Loucy (cell line): Measurements from ENCODE around the gene ABLIM2.

ENCODE experiments used
- H2AFZ ChIP-seq: fragments of 200-600 bp; sonication (generic); 2 replicates; pipeline ENCODE4 v1.6.0; 2016; ENCODE audit warnings: antibody characterized with exemption, mild to moderate bottlenecking, low read length, moderate library complexity
- H3F3A ChIP-seq: fragments of 200-600 bp; 2 replicates; pipeline ENCODE4 v1.6.0; 2016; ENCODE audit warnings: antibody characterized with exemption, low read depth, mild to moderate bottlenecking
- H3K27me3 ChIP-seq: fragments of 200-600 bp; sonication (generic); 2 replicates; pipeline ENCODE4 v1.6.1; 2014; ENCODE audit warnings: low read length, mild to moderate bottlenecking; ENCODE audit not compliant: insufficient read depth, poor library complexity, severe bottlenecking
- H3K36me3 ChIP-seq: fragments of 200-600 bp; sonication (generic); 2 replicates; pipeline ENCODE4 v1.6.1; 2016; ENCODE audit warnings: low read length; ENCODE audit not compliant: insufficient read depth
- H3K4me1 ChIP-seq: fragments of 200-600 bp; sonication (generic); 2 replicates; pipeline ENCODE4 v1.5.1; 2014; ENCODE audit warnings: low read length, mild to moderate bottlenecking; ENCODE audit not compliant: insufficient read depth, poor library complexity, severe bottlenecking
- H3K4me2 ChIP-seq: fragments of 200-600 bp; sonication (generic); 2 replicates; pipeline ENCODE4 v1.6.0; 2014; ENCODE audit warnings: antibody characterized with exemption, low read length, low read depth, mild to moderate bottlenecking; ENCODE audit not compliant: poor library complexity, severe bottlenecking
- H3K4me3 ChIP-seq: fragments of 200-600 bp; sonication (generic); 2 replicates; pipeline ENCODE4 v1.5.1; 2014; ENCODE audit warnings: low read length, mild to moderate bottlenecking, mixed read lengths; ENCODE audit not compliant: poor library complexity, severe bottlenecking
- H3K79me2 ChIP-seq: fragments of 200-600 bp; sonication (generic); 2 replicates; pipeline ENCODE4 v1.6.1; 2014; ENCODE audit warnings: low read length; ENCODE audit not compliant: insufficient read depth
- H3K9ac ChIP-seq: fragments of 200-600 bp; sonication (generic); 2 replicates; pipeline ENCODE4 v1.6.0; 2014; ENCODE audit warnings: mild to moderate bottlenecking, low read depth, low read length, moderate library complexity; ENCODE audit not compliant: poor library complexity, severe bottlenecking
- H3K9me2 ChIP-seq: fragments of 200-600 bp; sonication (generic); replicated peaks from 2 replicates; pipeline ENCODE4 v1.6.1; 2016; ENCODE audit warnings: low read depth, low read length, mixed read lengths
- H3K9me3 ChIP-seq: fragments of 200-600 bp; sonication (generic); 2 replicates; pipeline ENCODE4 v1.6.1; 2014; ENCODE audit warnings: mild to moderate bottlenecking, antibody characterized with exemption, low read length, low read depth; ENCODE audit not compliant: insufficient read depth
- H4K20me1 ChIP-seq: fragments of 200-600 bp; sonication (generic); 2 replicates; pipeline ENCODE4 v1.6.0; 2014; ENCODE audit warnings: antibody characterized with exemption, low read length, mild to moderate bottlenecking; ENCODE audit not compliant: insufficient read depth, poor library complexity, severe bottlenecking
- EZH2phosphoT487 ChIP-seq: fragments of 200-600 bp; IDR thresholded peaks from 2 replicates; pipeline ENCODE4 v1.6.1; 2018; ENCODE audit warnings: antibody characterized with exemption, mild to moderate bottlenecking, moderate library complexity, borderline replicate concordance
- TF ChIP-seq, protein P1 (sequence below): fragments of 200-600 bp; sonication (generic); conservative IDR thresholded peaks from 2 replicates; pipeline ENCODE4 v1.5.1; 2014; ENCODE audit warnings: mild to moderate bottlenecking, antibody characterized with exemption, low read length

The ABLIM2 gene

DNA sequence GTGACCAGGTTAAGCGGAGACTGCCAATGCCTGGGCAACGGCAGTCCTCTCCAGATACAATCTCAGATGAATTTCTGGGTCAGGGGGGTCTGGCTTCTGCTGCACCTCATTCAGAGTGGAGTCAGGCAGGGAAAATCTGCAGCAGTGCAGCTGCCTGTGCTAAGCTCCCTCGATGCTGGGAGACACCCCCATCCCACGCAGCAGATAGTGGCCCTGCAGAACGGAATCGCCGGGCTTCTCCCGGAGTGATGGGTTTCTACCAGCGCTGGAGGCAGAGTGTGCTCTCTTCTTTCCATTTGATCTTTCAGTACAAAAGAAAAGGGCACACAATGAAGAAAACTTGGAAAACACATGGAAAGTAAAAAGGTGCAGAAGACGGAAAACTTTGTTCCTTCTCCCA, 5.2 kb downstream of the ABLIM2 start:
- Histone ChIP-seq H3K27me3 (no peaks in the 10 kb centered on the region), H3F3A (no peaks in the 10 kb centered on the region), H2AFZ (no peak overlapping the region), H3K4me1 (peaks cover 4% of the 10 kb centered on the region), H3K79me2 (no peaks in the 10 kb centered on the region), H3K36me3 (no peaks in the 10 kb centered on the region), H3K9me3 (no peaks in the 10 kb centered on the region), H3K9me2 (no peaks in the 10 kb centered on the region), H4K20me1 (no peaks in the 10 kb centered on the region), H3K9ac (no peak overlapping the region), H3K4me3 (no peak overlapping the region), H3K4me2 (no peak overlapping the region)
- no peak for TF ChIP-seq EZH2phosphoT487
- TF ChIP-seq, protein P1, sequence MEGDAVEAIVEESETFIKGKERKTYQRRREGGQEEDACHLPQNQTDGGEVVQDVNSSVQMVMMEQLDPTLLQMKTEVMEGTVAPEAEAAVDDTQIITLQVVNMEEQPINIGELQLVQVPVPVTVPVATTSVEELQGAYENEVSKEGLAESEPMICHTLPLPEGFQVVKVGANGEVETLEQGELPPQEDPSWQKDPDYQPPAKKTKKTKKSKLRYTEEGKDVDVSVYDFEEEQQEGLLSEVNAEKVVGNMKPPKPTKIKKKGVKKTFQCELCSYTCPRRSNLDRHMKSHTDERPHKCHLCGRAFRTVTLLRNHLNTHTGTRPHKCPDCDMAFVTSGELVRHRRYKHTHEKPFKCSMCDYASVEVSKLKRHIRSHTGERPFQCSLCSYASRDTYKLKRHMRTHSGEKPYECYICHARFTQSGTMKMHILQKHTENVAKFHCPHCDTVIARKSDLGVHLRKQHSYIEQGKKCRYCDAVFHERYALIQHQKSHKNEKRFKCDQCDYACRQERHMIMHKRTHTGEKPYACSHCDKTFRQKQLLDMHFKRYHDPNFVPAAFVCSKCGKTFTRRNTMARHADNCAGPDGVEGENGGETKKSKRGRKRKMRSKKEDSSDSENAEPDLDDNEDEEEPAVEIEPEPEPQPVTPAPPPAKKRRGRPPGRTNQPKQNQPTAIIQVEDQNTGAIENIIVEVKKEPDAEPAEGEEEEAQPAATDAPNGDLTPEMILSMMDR = no peak

DNA sequence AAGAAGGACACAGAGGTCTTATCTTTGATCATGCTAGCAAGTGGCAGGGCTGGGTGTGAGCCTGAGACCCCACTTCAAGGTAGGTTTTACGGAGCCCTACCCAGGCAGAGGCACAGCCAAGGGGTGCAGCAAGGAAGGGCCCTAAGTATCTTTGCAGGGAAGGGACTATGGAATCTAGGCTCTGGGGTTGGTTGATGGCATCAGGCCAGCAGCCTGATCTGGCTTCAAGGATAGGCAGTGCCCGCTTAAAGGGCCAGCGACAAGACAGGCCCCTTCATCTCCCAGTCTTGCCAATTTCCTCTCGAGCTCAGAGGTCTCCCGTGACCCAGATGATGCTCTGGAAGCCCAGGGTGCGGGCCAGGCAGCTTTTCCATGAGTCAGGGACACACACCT, 5.8 kb downstream of the ABLIM2 start:
- Histone ChIP-seq H3F3A (no peaks in the 10 kb centered on the region), H3K9ac (no peak overlapping the region), H3K27me3 (no peaks in the 10 kb centered on the region), H3K4me1 (no peaks in the 10 kb centered on the region), H3K36me3 (no peaks in the 10 kb centered on the region), H3K79me2 (no peaks in the 10 kb centered on the region), H3K4me3 (no peak overlapping the region), H3K9me3 (no peaks in the 10 kb centered on the region), H3K4me2 (no peak overlapping the region), H3K9me2 (no peaks in the 10 kb centered on the region), H4K20me1 (no peaks in the 10 kb centered on the region), H2AFZ (no peak overlapping the region)
- no peak for TF ChIP-seq EZH2phosphoT487
- TF ChIP-seq, protein P1 = no peak

DNA sequence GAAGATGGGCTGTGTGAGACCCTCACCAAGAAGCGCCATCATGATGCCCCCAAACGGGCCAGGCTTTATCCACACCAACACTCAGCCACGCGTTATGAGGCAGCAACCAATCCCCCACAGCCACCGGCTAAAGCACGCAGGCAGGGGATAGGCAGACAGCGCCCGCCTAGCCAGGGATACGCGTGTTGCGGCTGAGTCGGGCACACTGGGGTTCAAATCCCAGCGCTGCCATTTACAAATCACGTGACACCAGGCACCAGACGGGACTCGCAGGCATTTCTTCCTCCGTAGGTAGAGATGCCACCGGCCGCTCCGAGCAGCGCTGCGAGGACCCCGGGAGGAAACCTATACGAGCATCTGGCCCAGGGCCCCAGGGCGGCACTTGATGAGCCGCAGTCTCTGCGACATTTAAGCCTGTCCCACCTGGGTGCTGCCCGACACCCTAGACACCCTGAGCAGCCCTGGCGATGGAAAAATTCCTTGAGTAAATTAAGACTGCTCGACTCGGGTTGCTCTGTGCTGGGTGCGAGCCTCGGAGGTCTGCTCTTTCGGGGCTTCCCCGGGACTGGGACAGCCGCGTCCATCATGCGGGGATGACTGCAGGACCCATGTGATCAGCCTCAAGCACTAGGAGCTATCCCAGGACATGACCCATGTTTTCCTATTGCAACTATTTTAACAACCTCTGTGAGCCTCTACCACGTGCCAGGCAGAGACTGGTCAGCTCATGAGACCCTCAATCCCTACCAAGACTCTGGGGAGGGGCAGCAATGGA, 6.3 kb downstream of the ABLIM2 start:
- no peak overlapping the region for H3K4me2 ChIP-seq
- H3K4me3 ChIP-seq = no peak overlapping the region
- no peaks in the 10 kb centered on the region for H3K36me3 ChIP-seq
- TF ChIP-seq, protein P1 = no peak
- TF ChIP-seq EZH2phosphoT487 = no peak
- H3F3A ChIP-seq = no peaks in the 10 kb centered on the region
- no peaks in the 10 kb centered on the region for H3K27me3 ChIP-seq
- no peak overlapping the region for H2AFZ ChIP-seq
- no peak overlapping the region for H3K9ac ChIP-seq
- H3K9me3 ChIP-seq = no peaks in the 10 kb centered on the region
- H3K79me2 ChIP-seq = no peaks in the 10 kb centered on the region
- H4K20me1 ChIP-seq = no peaks in the 10 kb centered on the region
- H3K4me1 ChIP-seq = no peaks in the 10 kb centered on the region
- no peaks in the 10 kb centered on the region for H3K9me2 ChIP-seq
